GM12872 (cell line): Measurements from ENCODE around the gene P3R3URF.

Source experiments
- TF ChIP-seq, protein P1 (sequence below): IDR thresholded peaks from 3 replicates; pipeline ENCODE4 v1.5.1; 2011; ENCODE audit warnings: low read depth, mild to moderate bottlenecking, low read length, moderate library complexity; ENCODE audit not compliant: insufficient read depth

The P3R3URF gene

DNA sequence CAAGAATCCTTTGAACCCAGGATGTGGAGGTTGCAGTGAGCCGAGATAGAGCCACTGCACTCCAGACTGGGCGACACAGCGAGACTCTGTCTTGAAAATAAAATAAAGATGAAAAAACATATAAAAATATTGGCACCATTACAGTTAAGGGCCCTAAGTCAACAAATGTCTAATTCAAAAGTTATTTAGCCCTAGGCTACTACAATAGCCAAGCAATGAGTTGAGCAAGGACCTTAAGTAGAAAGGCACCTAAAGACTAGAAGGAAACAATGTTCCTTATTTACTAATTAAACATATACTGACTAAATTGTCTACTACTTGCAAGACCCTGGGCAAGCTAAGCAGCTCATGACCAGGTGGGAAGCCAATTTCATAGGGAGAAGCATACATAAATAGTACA, 47.9 kb downstream of the P3R3URF start:
- TF ChIP-seq, protein P1, sequence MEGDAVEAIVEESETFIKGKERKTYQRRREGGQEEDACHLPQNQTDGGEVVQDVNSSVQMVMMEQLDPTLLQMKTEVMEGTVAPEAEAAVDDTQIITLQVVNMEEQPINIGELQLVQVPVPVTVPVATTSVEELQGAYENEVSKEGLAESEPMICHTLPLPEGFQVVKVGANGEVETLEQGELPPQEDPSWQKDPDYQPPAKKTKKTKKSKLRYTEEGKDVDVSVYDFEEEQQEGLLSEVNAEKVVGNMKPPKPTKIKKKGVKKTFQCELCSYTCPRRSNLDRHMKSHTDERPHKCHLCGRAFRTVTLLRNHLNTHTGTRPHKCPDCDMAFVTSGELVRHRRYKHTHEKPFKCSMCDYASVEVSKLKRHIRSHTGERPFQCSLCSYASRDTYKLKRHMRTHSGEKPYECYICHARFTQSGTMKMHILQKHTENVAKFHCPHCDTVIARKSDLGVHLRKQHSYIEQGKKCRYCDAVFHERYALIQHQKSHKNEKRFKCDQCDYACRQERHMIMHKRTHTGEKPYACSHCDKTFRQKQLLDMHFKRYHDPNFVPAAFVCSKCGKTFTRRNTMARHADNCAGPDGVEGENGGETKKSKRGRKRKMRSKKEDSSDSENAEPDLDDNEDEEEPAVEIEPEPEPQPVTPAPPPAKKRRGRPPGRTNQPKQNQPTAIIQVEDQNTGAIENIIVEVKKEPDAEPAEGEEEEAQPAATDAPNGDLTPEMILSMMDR = no peak
